ENCODE results near the gene ARHGAP4.

DNA sequence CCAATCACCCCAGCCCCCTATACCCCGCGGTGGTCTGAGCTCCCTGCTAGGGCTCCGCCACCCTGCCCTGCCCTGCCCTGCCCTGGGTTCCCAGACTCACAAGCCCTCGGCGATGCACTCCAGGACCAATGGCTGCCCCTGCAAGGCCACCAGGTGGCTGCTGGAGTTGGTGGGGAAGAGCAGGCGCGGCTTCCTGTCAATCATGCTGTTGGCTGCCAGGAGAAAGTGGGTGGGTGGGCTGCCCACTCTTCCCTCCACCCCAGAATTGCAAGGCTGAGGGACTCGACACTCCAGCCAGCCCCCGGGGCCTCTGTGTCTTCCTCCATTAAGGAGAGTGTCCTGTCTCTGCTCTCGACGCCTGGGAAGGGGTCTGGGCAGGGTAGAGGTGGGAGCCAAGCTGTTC lies 55.8 kb downstream of the ARHGAP4 start:
- TF ChIP-seq, protein P1, sequence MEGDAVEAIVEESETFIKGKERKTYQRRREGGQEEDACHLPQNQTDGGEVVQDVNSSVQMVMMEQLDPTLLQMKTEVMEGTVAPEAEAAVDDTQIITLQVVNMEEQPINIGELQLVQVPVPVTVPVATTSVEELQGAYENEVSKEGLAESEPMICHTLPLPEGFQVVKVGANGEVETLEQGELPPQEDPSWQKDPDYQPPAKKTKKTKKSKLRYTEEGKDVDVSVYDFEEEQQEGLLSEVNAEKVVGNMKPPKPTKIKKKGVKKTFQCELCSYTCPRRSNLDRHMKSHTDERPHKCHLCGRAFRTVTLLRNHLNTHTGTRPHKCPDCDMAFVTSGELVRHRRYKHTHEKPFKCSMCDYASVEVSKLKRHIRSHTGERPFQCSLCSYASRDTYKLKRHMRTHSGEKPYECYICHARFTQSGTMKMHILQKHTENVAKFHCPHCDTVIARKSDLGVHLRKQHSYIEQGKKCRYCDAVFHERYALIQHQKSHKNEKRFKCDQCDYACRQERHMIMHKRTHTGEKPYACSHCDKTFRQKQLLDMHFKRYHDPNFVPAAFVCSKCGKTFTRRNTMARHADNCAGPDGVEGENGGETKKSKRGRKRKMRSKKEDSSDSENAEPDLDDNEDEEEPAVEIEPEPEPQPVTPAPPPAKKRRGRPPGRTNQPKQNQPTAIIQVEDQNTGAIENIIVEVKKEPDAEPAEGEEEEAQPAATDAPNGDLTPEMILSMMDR (IDR thresholded peaks at IDR 0.05), result no peak
- TF ChIP-seq EP300 (IDR thresholded peaks at IDR 0.05), result no peak

Data from upper lobe of left lung (tissue), 4 donors.